Cardiac muscle cell (in vitro differentiated cells and primary cell): ENCODE results near the gene SCAMP5. TPM values are rescaled to one million over a fixed set of nuclear protein-coding genes. Genes with fewer than 3 reads are reported as not detected.

Experiments used
- DNase-seq, 2 donors: peaks; one replicate each; pipeline versions ENCODE4 v3.0.0 to v3.0.0-alpha.2; 2010 to 2017; ENCODE audit warnings: low read depth in 1 of 2, low spot score in 1 of 2
- H3K27ac ChIP-seq: fragments of 200-600 bp; sonication (generic); 2 replicates; pipeline ENCODE4 v1.5.1; 2016
- H3K27me3 ChIP-seq: fragments of 200-600 bp; sonication (generic); 2 replicates; pipeline ENCODE4 v1.6.0; 2016; ENCODE audit warnings: control low read depth
- H3K36me3 ChIP-seq: fragments of 200-600 bp; sonication (generic); 2 replicates; pipeline ENCODE4 v1.5.1; 2016; ENCODE audit warnings: control low read depth
- H3K4me1 ChIP-seq: fragments of 200-600 bp; sonication (generic); 2 replicates; pipeline ENCODE4 v1.8.1; 2017; ENCODE audit warnings: low read depth, mild to moderate bottlenecking, mixed run types
- H3K4me3 ChIP-seq: fragments of 200-600 bp; sonication (generic); 2 replicates; pipeline ENCODE4 v1.5.1; 2016; ENCODE audit warnings: mild to moderate bottlenecking
- H3K9me3 ChIP-seq: fragments of 200-600 bp; sonication (generic); 2 replicates; pipeline ENCODE4 v1.5.1; 2017; ENCODE audit warnings: low read depth, mild to moderate bottlenecking, control low read depth
- polyA plus RNA-seq: library from polyadenylated mRNA; unstranded; fragments of >200 nt; fragmentation: Nextera tagmentation; extraction: Ambion mirVana; gene quantifications from 2 replicates; pipeline ENCODE4 v1.2.1, GENCODE V29; 2016
- total RNA-seq: library from RNA; depleted of rRNA; stranded (reverse); fragments of >200 nt; gene quantifications from 2 replicates; pipeline ENCODE4 v1.2.3, GENCODE V29; 2016
- TF ChIP-seq, protein P1 (sequence below): IDR thresholded peaks from 2 replicates; pipeline ENCODE4 v1.5.1; 2012; ENCODE audit warnings: low read depth, mild to moderate bottlenecking, low read length

The SCAMP5 gene
- total and polyA plus RNA-seq, 2 experiments from 2014 or later = 3.3 to 5.8 TPM

GRCh38 chr15:75008629-75009326 is 13.4 kb downstream of the SCAMP5 start:
- H3K27me3 ChIP-seq = no peaks in the 10 kb centered on the region
- H3K4me3 ChIP-seq = no peak overlapping the region
- no peak for DNase-seq
- H3K36me3 ChIP-seq = no peaks in the 10 kb centered on the region
- no peak overlapping the region for H3K27ac ChIP-seq
- H3K9me3 ChIP-seq = no peaks in the 10 kb centered on the region
- H3K4me1 ChIP-seq = no peaks in the 10 kb centered on the region
- TF ChIP-seq, protein P1, sequence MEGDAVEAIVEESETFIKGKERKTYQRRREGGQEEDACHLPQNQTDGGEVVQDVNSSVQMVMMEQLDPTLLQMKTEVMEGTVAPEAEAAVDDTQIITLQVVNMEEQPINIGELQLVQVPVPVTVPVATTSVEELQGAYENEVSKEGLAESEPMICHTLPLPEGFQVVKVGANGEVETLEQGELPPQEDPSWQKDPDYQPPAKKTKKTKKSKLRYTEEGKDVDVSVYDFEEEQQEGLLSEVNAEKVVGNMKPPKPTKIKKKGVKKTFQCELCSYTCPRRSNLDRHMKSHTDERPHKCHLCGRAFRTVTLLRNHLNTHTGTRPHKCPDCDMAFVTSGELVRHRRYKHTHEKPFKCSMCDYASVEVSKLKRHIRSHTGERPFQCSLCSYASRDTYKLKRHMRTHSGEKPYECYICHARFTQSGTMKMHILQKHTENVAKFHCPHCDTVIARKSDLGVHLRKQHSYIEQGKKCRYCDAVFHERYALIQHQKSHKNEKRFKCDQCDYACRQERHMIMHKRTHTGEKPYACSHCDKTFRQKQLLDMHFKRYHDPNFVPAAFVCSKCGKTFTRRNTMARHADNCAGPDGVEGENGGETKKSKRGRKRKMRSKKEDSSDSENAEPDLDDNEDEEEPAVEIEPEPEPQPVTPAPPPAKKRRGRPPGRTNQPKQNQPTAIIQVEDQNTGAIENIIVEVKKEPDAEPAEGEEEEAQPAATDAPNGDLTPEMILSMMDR = no peak

GRCh38 chr15:75016431-75016830 is 21.1 kb downstream of the SCAMP5 start:
- no peaks in the 10 kb centered on the region for H3K9me3 ChIP-seq
- TF ChIP-seq, protein P1 = no peak
- no peaks in the 10 kb centered on the region for H3K36me3 ChIP-seq
- H3K4me3 ChIP-seq = no peak overlapping the region
- no peaks in the 10 kb centered on the region for H3K27me3 ChIP-seq
- H3K4me1 ChIP-seq = no peaks in the 10 kb centered on the region
- no peak for DNase-seq
- H3K27ac ChIP-seq = no peak overlapping the region

- Histone ChIP-seq H3K36me3 (no peaks in the 10 kb centered on the region), H3K4me3 (no peak overlapping the region), H3K9me3 (no peaks in the 10 kb centered on the region), H3K27ac (no peak overlapping the region), H3K4me1 (no peaks in the 10 kb centered on the region), H3K27me3 (no peaks in the 10 kb centered on the region)
- no peak for DNase-seq
- TF ChIP-seq, protein P1 = no peak
Measured at GRCh38 chr15:75019916-75020315, 24.6 kb downstream of the SCAMP5 start.

GRCh38 chr15:75021341-75021740 is 26.0 kb downstream of the SCAMP5 start:
- H3K4me1 ChIP-seq = no peaks in the 10 kb centered on the region
- no peak overlapping the region for H3K27ac ChIP-seq
- no peak for DNase-seq
- TF ChIP-seq, protein P1 = no peak
- H3K27me3 ChIP-seq = no peaks in the 10 kb centered on the region
- no peak overlapping the region for H3K4me3 ChIP-seq
- H3K36me3 ChIP-seq = no peaks in the 10 kb centered on the region
- H3K9me3 ChIP-seq = no peaks in the 10 kb centered on the region

DNA sequence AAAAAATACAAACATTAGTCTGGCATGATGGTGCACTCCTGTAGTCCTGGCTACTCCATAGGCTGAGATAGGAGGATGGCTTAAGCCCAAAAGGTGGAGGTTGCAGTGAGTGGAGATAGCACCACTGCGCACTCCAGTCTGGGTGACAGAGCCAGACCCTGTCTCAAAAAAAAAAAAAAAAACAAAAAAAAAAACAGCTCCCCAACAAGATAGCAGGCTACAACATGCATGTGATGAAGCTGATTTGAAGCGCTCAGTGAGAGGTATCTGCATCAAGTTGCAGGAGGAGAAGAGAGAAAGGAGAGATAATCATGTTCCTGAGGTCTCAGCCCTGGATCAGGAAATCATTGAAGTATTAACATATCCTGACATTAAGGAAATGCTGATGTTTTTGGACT is 27.4 kb downstream of the SCAMP5 start:
- Histone ChIP-seq H3K27ac (no peak overlapping the region), H3K4me1 (no peaks in the 10 kb centered on the region), H3K36me3 (no peaks in the 10 kb centered on the region), H3K4me3 (no peak overlapping the region), H3K9me3 (no peaks in the 10 kb centered on the region), H3K27me3 (no peaks in the 10 kb centered on the region)
- no peak for DNase-seq
- TF ChIP-seq, protein P1 = no peak
